SJCRH30 (cell line): ENCODE measurements around the gene MSRB1. TPM values are rescaled to one million over a fixed set of nuclear protein-coding genes. Genes with fewer than 3 reads are reported as not detected.
"Not testable (repeated sequence)": the region's sequence is repeated elsewhere in the genome, so short reads cannot be mapped to it uniquely, and the experiment has no call there.

Experiments
- DNase-seq, 2 experiments: peaks; one replicate each; pipeline ENCODE4 v3.0.0-alpha.2; 2015 to 2020
- H3K27ac ChIP-seq: fragments of 250-450 bp; sonication (Bioruptor Pico); 2 replicates; pipeline ENCODE4 v1.5.1; 2020; ENCODE audit warnings: mild to moderate bottlenecking, moderate library complexity
- H3K27me3 ChIP-seq: fragments of 250-450 bp; sonication (Bioruptor Pico); 2 replicates; pipeline ENCODE4 v1.5.1; 2020; ENCODE audit warnings: mild to moderate bottlenecking, moderate library complexity
- H3K36me3 ChIP-seq: fragments of 250-450 bp; sonication (Bioruptor Pico); 2 replicates; pipeline ENCODE4 v1.5.1; 2020; ENCODE audit warnings: mild to moderate bottlenecking, moderate library complexity
- H3K4me1 ChIP-seq: fragments of 250-450 bp; sonication (Bioruptor Pico); 2 replicates; pipeline ENCODE4 v1.5.1; 2020; ENCODE audit warnings: mild to moderate bottlenecking, moderate library complexity
- H3K4me3 ChIP-seq: fragments of 250-450 bp; sonication (Bioruptor Pico); 2 replicates; pipeline ENCODE4 v1.5.1; 2020; ENCODE audit warnings: mild to moderate bottlenecking, moderate library complexity
- H3K9me3 ChIP-seq: fragments of 250-450 bp; sonication (Bioruptor Pico); replicated peaks from 2 replicates; pipeline ENCODE4 v1.5.1; 2020; ENCODE audit warnings: mild to moderate bottlenecking, moderate library complexity
- total RNA-seq: library from RNA; depleted of rRNA; stranded (reverse); fragments of >200 nt; shearing (Covaris generic); gene quantifications from 2 replicates; pipeline ENCODE4 v1.2.3, GENCODE V29; 2014

MSRB1 gene
- total RNA-seq, 1 experiment from 2014 or later: 16.0 TPM

- H3K27me3 ChIP-seq: peaks cover 5% of the 10 kb centered on the region
- H3K36me3 ChIP-seq: no peaks in the 10 kb centered on the region
- peaks cover 11% of the 10 kb centered on the region for H3K4me1 ChIP-seq
- H3K4me3 ChIP-seq: no peak overlapping the region
- peak; percentile 76 to 81 for DNase-seq
- no peak overlapping the region for H3K27ac ChIP-seq
- no peaks in the 10 kb centered on the region for H3K9me3 ChIP-seq
Measured at GRCh38 chr16:1923299-1924034, 19.5 kb downstream of the MSRB1 start.

GRCh38 chr16:1922357-1922756, 20.6 kb downstream of the MSRB1 start:
- Histone ChIP-seq H3K27me3 (peaks cover 5% of the 10 kb centered on the region), H3K4me3 (no peak overlapping the region), H3K27ac (no peak overlapping the region), H3K9me3 (no peaks in the 10 kb centered on the region), H3K36me3 (no peaks in the 10 kb centered on the region), H3K4me1 (peaks cover 11% of the 10 kb centered on the region)
- no peak for DNase-seq

- Histone ChIP-seq H3K9me3 (no peaks in the 10 kb centered on the region), H3K4me1 (peaks cover 11% of the 10 kb centered on the region), H3K36me3 (no peaks in the 10 kb centered on the region), H3K4me3 (no peak overlapping the region), H3K27me3 (peaks cover 5% of the 10 kb centered on the region), H3K27ac (no peak overlapping the region)
- DNase-seq: peak; percentile 33 to 58
Measured at GRCh38 chr16:1920727-1921171, 22.2 kb downstream of the MSRB1 start.

- H3K27me3 ChIP-seq, H3K4me3 ChIP-seq, H3K36me3 ChIP-seq, DNase-seq, H3K27ac ChIP-seq, H3K9me3 ChIP-seq: not testable (repeated sequence)
- H3K4me1 ChIP-seq: peaks cover 11% of the 10 kb centered on the region
Measured at GRCh38 chr16:1920122-1920521, 22.9 kb downstream of the MSRB1 start.

GRCh38 chr16:1919327-1919998, 23.5 kb downstream of the MSRB1 start:
- H3K4me3 ChIP-seq: no peak overlapping the region
- H3K27me3 ChIP-seq: peaks cover 15% of the 10 kb centered on the region
- H3K27ac ChIP-seq: no peak overlapping the region
- no peak for DNase-seq
- H3K4me1 ChIP-seq: peaks cover 11% of the 10 kb centered on the region
- H3K36me3 ChIP-seq: no peaks in the 10 kb centered on the region
- no peaks in the 10 kb centered on the region for H3K9me3 ChIP-seq

- Histone ChIP-seq H3K4me1 (peaks cover 7% of the 10 kb centered on the region; the same call in 1 of the 2 replicates), H3K9me3 (no peaks in the 10 kb centered on the region), H3K4me3 (no peak within 1 kb of the TSS), H3K36me3 (no peaks in the 10 kb centered on the region), H3K27me3 (peaks cover 21% of the 10 kb centered on the region), H3K27ac (no peak within 1 kb of the TSS)
- DNase-seq: no peak
Measured at GRCh38 chr16:1918351-1919326, 24.4 kb downstream of the MSRB1 start, which contains the start of gene HS3ST6. Gene HS3ST6 (minus strand): TSS chr16:1918415. CDS start chr16:1918323, 92 bp downstream.

- Histone ChIP-seq H3K4me3 (no peak overlapping the region), H3K9me3 (no peaks in the 10 kb centered on the region), H3K27me3 (peaks cover 28% of the 10 kb centered on the region), H3K27ac (no peak overlapping the region), H3K4me1 (no peaks in the 10 kb centered on the region), H3K36me3 (no peaks in the 10 kb centered on the region)
- no peak for DNase-seq
Measured at GRCh38 chr16:1917665-1918350, 25.2 kb downstream of the MSRB1 start.

GRCh38 chr16:1917056-1917664, 25.8 kb downstream of the MSRB1 start:
- no peak overlapping the region for H3K27ac ChIP-seq
- H3K9me3 ChIP-seq: no peaks in the 10 kb centered on the region
- DNase-seq: no peak
- H3K36me3 ChIP-seq: no peaks in the 10 kb centered on the region
- peaks cover 28% of the 10 kb centered on the region for H3K27me3 ChIP-seq
- no peak overlapping the region for H3K4me3 ChIP-seq
- H3K4me1 ChIP-seq: no peaks in the 10 kb centered on the region

GRCh38 chr16:1916640-1916990, 26.4 kb downstream of the MSRB1 start:
- no peak for DNase-seq
- peaks cover 28% of the 10 kb centered on the region for H3K27me3 ChIP-seq
- no peak overlapping the region for H3K4me3 ChIP-seq
- no peaks in the 10 kb centered on the region for H3K9me3 ChIP-seq
- H3K27ac ChIP-seq: no peak overlapping the region
- H3K36me3 ChIP-seq: no peaks in the 10 kb centered on the region
- no peaks in the 10 kb centered on the region for H3K4me1 ChIP-seq

GRCh38 chr16:1915732-1916639, 27.0 kb downstream of the MSRB1 start:
- DNase-seq: no peak
- Histone ChIP-seq H3K4me1 (no peaks in the 10 kb centered on the region), H3K36me3 (no peaks in the 10 kb centered on the region), H3K4me3 (no peak overlapping the region), H3K9me3 (no peaks in the 10 kb centered on the region), H3K27ac (no peak overlapping the region), H3K27me3 (peaks cover 28% of the 10 kb centered on the region)

- Histone ChIP-seq H3K4me1 (no peaks in the 10 kb centered on the region), H3K36me3 (no peaks in the 10 kb centered on the region), H3K27me3 (peaks cover 28% of the 10 kb centered on the region), H3K9me3 (no peaks in the 10 kb centered on the region), H3K4me3 (no peak overlapping the region), H3K27ac (no peak overlapping the region)
- DNase-seq: no peak
Measured at GRCh38 chr16:1914988-1915387, 28.0 kb downstream of the MSRB1 start.

GRCh38 chr16:1914084-1914608, 28.9 kb downstream of the MSRB1 start:
- H3K9me3 ChIP-seq: no peaks in the 10 kb centered on the region
- no peak overlapping the region for H3K4me3 ChIP-seq
- no peak overlapping the region for H3K27ac ChIP-seq
- H3K27me3 ChIP-seq: peaks cover 27% of the 10 kb centered on the region
- H3K4me1 ChIP-seq: peaks cover 6% of the 10 kb centered on the region
- no peaks in the 10 kb centered on the region for H3K36me3 ChIP-seq
- no peak for DNase-seq
